ENCODE measurements around the gene TRIM8.

GRCh38 chr10:102627291-102627735, 17.0 kb upstream of the TRIM8 start:
- TF ChIP-seq, protein P1, sequence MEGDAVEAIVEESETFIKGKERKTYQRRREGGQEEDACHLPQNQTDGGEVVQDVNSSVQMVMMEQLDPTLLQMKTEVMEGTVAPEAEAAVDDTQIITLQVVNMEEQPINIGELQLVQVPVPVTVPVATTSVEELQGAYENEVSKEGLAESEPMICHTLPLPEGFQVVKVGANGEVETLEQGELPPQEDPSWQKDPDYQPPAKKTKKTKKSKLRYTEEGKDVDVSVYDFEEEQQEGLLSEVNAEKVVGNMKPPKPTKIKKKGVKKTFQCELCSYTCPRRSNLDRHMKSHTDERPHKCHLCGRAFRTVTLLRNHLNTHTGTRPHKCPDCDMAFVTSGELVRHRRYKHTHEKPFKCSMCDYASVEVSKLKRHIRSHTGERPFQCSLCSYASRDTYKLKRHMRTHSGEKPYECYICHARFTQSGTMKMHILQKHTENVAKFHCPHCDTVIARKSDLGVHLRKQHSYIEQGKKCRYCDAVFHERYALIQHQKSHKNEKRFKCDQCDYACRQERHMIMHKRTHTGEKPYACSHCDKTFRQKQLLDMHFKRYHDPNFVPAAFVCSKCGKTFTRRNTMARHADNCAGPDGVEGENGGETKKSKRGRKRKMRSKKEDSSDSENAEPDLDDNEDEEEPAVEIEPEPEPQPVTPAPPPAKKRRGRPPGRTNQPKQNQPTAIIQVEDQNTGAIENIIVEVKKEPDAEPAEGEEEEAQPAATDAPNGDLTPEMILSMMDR (IDR thresholded peaks at IDR 0.05) = no peak
- TF ChIP-seq POLR2A (IDR thresholded peaks at IDR 0.05) = no peak
